ENCODE results near the gene ADH1A. TPM values are rescaled to one million over a fixed set of nuclear protein-coding genes. Genes with fewer than 3 reads are reported as not detected.

Gene ADH1A
- total RNA-seq, 4 donors from 2014 or later = 0.22 to 0.85 (median 0.82) TPM; not detected in 1

- TF ChIP-seq, protein P1, sequence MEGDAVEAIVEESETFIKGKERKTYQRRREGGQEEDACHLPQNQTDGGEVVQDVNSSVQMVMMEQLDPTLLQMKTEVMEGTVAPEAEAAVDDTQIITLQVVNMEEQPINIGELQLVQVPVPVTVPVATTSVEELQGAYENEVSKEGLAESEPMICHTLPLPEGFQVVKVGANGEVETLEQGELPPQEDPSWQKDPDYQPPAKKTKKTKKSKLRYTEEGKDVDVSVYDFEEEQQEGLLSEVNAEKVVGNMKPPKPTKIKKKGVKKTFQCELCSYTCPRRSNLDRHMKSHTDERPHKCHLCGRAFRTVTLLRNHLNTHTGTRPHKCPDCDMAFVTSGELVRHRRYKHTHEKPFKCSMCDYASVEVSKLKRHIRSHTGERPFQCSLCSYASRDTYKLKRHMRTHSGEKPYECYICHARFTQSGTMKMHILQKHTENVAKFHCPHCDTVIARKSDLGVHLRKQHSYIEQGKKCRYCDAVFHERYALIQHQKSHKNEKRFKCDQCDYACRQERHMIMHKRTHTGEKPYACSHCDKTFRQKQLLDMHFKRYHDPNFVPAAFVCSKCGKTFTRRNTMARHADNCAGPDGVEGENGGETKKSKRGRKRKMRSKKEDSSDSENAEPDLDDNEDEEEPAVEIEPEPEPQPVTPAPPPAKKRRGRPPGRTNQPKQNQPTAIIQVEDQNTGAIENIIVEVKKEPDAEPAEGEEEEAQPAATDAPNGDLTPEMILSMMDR (IDR thresholded peaks at IDR 0.05; ENCODE audit: low read depth) = no peak
These were observed 54.8 kb downstream of the ADH1A start for GRCh38 chr4:99235955-99236354.

DNA sequence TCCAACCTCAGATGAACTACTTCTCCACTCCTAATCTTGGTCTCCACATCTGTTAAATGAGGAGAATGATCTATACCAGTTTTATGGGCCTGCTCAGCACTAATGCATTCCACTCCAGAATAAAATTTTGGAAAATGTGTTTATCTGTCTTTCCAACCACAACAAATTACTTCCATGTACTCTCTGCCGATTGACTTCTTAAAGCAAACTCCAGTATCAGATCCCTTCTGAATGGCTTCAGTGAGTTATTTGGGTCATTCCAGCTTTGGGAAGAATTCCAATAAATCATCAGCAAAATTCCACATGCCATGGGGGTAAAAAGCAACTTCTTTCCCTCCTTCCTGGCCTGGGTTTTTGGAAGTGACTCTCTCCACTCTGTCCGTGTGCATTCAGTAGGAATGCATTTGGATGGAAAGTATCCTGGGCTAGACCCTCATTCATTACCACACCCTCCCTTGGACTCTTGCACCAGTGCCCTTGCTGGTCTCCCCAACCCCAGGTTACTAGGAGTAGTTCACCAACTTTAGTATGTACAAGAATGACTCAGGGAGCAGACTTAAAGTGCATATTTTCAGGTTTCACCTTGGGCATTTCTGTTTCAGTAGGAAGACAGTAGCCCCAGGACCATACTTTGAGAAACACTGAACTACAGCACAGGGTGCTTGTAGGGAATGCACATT lies 56.3 kb downstream of the ADH1A start:
- TF ChIP-seq, protein P1 (IDR thresholded peaks at IDR 0.05; ENCODE audit: low read depth) = no peak

Other genes with a start within 250 kb of the ADH1A start
- 100 to 1,000 TPM; 220 to 333 (median 251) TPM for gene ADH5, start 202.2 kb downstream of the ADH1A start, total RNA-seq
- gene ADH4, start 146.7 kb downstream of the ADH1A start, total RNA-seq = 1 to 10 TPM in 1 of 4 donors, under 1 TPM in 2, not detected in 1; 0.49 to 6.1 (median 0.66) TPM
- not detected for gene ADH6, start 71.7 kb downstream of the ADH1A start, total RNA-seq
- gene ADH1B, start 30.4 kb upstream of the ADH1A start, total RNA-seq = 1,000 to 10,000 TPM; 3,428 to 6,526 (median 5,135) TPM
- gene ADH1C, start 61.8 kb upstream of the ADH1A start, total RNA-seq = 10 to 100 TPM; 21.3 to 51.7 (median 24.4) TPM
- not detected for gene ADH7, start 144.4 kb upstream of the ADH1A start, total RNA-seq
- not detected for gene C4orf17, start 220.0 kb upstream of the ADH1A start, total RNA-seq